Measurements from ENCODE around the gene C1orf232.

Gene C1orf232

DNA sequence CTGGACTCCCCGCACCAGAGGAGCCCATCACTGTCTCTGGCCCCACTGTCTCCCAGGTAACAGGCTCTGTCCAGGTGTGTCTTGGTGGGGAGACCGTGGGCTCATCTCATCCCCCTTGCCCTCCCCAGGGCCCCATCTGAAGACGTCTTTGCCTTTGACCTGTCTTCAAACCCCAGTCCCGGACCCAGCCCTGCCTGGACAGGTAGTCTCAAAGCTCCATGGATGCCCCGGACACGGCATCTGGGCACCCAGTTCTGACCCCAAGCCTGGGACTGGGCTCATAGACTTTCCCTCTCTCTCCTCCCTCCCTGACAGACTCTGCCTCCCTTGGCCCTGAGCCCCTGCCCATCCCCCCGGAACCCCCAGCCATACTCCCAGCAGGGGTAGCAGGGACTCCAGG, 15.3 kb upstream of the C1orf232 start:
- Mint-ChIP-seq H3K4me3 (no peak overlapping the region), H3K4me1 (peaks cover 10% of the 10 kb centered on the region), H3K9me3 (no peaks in the 10 kb centered on the region), H3K27me3 (ENCODE audit: low read depth, poor library complexity) (peaks cover 3% of the 10 kb centered on the region), H3K27ac (no peak overlapping the region), H3K36me3 (ENCODE audit: low read depth) (no peaks in the 10 kb centered on the region)
- TF ChIP-seq, protein P1, sequence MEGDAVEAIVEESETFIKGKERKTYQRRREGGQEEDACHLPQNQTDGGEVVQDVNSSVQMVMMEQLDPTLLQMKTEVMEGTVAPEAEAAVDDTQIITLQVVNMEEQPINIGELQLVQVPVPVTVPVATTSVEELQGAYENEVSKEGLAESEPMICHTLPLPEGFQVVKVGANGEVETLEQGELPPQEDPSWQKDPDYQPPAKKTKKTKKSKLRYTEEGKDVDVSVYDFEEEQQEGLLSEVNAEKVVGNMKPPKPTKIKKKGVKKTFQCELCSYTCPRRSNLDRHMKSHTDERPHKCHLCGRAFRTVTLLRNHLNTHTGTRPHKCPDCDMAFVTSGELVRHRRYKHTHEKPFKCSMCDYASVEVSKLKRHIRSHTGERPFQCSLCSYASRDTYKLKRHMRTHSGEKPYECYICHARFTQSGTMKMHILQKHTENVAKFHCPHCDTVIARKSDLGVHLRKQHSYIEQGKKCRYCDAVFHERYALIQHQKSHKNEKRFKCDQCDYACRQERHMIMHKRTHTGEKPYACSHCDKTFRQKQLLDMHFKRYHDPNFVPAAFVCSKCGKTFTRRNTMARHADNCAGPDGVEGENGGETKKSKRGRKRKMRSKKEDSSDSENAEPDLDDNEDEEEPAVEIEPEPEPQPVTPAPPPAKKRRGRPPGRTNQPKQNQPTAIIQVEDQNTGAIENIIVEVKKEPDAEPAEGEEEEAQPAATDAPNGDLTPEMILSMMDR (IDR thresholded peaks at IDR 0.05): no peak
- DNase-seq: no peak

DNA sequence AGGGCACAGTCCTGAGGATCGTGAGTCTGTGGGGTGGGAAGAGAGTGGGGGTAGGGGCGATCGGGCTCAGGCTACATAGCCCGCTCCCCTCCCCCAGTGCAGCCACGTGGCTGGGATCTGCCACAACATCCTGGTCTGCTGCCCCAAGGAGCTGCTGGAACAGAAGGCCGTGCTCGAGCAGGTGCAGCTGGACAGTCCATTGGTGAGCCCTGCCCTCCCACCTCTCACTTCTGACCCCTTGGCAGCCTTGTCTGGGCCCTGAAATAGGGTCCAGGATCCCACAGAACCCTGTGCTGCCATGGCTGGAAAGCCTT, 13.6 kb upstream of the C1orf232 start:
- H3K9me3 Mint-ChIP-seq: no peaks in the 10 kb centered on the region
- H3K4me3 Mint-ChIP-seq: no peak overlapping the region
- no peak overlapping the region for H3K27ac Mint-ChIP-seq
- TF ChIP-seq, protein P1 (IDR thresholded peaks at IDR 0.05): no peak
- no peaks in the 10 kb centered on the region for H3K27me3 Mint-ChIP-seq (ENCODE audit: low read depth, poor library complexity)
- DNase-seq: no peak
- no peaks in the 10 kb centered on the region for H3K36me3 Mint-ChIP-seq (ENCODE audit: low read depth)
- H3K4me1 Mint-ChIP-seq: peaks cover 27% of the 10 kb centered on the region

DNA sequence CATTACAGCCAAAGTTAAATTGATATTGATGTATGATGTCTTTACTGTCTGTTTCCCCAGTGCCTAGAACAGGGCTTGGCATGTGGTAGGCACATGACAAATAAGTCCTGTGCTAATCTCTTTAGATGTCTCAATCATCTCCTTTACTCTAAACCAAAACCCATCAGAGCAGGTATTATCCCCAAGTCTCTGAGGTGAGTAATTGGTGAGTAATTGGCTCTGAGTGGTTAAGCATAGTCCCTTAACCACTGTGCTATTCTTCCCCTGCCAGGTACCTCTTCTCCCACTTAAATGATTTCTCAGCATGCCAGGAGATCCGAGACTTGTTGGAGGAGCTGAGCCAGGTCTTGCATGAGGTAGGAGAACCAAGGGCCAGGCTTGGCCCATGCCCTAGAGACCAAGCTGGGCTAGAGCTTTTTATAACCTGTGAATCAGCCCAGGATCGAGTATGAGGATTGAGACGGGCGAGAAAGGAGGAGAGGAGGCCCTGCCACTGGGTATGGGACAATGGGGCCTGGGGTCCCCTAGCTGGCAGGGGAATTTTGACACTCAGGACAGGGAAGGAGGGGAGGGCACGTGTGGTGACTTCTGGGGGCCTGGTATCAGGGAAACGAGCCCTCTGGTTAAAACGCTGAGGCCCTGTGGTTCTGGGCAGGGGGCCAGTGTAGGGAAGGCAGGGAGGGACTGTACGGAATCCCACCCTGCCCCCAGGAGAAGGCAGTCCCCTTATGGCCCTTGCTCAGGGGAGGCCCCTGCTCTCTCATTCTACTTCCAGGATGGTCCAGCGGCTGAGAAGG, 13.0 kb upstream of the C1orf232 start:
- H3K27me3 Mint-ChIP-seq (ENCODE audit: low read depth, poor library complexity): no peaks in the 10 kb centered on the region
- H3K4me1 Mint-ChIP-seq: peaks cover 30% of the 10 kb centered on the region
- DNase-seq: no peak
- H3K9me3 Mint-ChIP-seq: no peaks in the 10 kb centered on the region
- TF ChIP-seq, protein P1 (IDR thresholded peaks at IDR 0.05): no peak
- H3K36me3 Mint-ChIP-seq (ENCODE audit: low read depth): no peaks in the 10 kb centered on the region
- no peak overlapping the region for H3K4me3 Mint-ChIP-seq
- peak overlapping the region; percentile 49 for H3K27ac Mint-ChIP-seq

DNA sequence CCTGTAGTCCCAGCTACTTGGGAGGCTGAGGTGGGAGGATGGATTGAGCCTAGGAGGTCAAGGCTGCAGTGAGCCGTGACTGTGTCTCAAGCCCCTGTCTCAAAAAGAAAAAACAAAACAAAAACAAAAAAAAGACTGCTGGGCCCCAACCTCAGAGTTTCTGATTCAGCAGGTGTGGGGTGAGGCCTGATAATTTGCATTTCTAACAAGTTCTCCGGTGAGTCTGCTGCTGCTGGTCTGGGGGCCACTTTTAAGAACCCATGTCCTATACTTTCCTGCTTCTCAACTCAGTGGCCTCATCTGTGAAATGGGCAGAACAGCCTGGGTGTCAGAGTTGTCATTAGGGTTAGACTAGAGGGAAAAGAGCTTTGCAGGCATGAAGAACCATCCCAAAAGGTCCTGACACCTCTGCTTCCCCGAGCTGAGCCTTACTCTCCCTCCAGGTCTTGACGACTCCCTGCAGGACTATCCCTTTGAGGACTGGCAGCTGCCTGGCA, 11.3 kb upstream of the C1orf232 start:
- no peak for DNase-seq
- Mint-ChIP-seq H3K4me1 (peaks cover 30% of the 10 kb centered on the region), H3K27ac (no peak overlapping the region), H3K9me3 (no peaks in the 10 kb centered on the region), H3K27me3 (ENCODE audit: low read depth, poor library complexity) (no peaks in the 10 kb centered on the region), H3K36me3 (ENCODE audit: low read depth) (no peaks in the 10 kb centered on the region), H3K4me3 (no peak overlapping the region)
- TF ChIP-seq, protein P1 (IDR thresholded peaks at IDR 0.05): no peak

DNA sequence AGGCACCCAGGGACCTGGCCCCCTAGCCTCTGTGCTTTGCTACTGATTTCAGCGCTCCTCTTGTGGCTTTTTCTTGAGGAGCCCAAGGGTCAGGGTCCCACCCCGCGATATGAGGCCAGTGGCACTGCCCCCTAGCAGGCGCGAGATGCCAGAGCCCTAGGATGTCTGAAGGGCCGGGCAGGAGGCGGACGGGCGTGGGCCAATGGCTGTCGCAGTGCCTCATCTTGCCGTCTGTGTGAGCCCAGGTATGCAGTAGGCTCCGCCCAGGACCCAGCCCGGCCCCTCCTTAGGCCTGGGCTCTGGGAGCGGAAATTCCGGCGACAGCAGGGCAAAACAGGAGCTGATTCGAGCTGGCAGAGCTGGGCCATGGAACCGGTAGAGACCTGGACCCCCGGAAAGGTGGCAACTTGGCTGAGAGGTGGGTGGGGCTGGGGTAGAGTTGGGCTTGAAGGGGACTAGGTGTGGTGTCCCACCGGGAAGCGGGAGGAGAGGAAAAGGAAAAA, 8.5 kb upstream of the C1orf232 start, which contains the start of gene CNKSR1:
CNKSR1 (plus strand) TSS at position 310 of the 503 bp plus-strand sequence; CDS start at position 367, 57 bp downstream.
- Mint-ChIP-seq H3K36me3 (ENCODE audit: low read depth) (no peaks in the 10 kb centered on the region), H3K4me3 (peak within 1 kb of the TSS; percentile 67), H3K27ac (no peak within 1 kb of the TSS), H3K27me3 (ENCODE audit: low read depth, poor library complexity) (no peaks in the 10 kb centered on the region), H3K4me1 (peaks cover 29% of the 10 kb centered on the region), H3K9me3 (no peaks in the 10 kb centered on the region)
- DNase-seq: no peak
- TF ChIP-seq, protein P1 (IDR thresholded peaks at IDR 0.05): no peak

DNA sequence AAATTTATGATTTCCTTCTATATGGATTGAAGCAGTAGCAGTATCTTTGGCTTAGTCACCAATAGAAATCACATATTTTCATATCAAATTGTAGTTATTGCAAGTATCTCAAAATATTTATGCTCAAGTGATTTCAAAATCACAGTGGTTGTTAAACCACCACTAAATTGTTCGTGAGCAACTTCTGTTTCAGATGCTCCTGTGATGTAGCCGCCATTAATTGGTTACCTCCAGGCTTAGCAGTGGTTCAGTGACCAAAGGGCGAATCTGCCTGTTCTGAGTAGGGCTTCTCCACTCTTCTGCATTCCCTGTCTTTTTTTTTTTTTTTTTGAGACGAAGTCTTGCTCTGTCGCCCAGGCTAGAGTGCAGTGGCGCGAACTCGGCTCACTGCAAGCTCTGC, 6.6 kb upstream of the C1orf232 start:
- H3K9me3 Mint-ChIP-seq: no peaks in the 10 kb centered on the region
- DNase-seq: no peak
- no peak overlapping the region for H3K4me3 Mint-ChIP-seq
- H3K36me3 Mint-ChIP-seq (ENCODE audit: low read depth): no peaks in the 10 kb centered on the region
- H3K27me3 Mint-ChIP-seq (ENCODE audit: low read depth, poor library complexity): no peaks in the 10 kb centered on the region
- TF ChIP-seq, protein P1 (IDR thresholded peaks at IDR 0.05): no peak
- peaks cover 34% of the 10 kb centered on the region for H3K4me1 Mint-ChIP-seq
- H3K27ac Mint-ChIP-seq: peak overlapping the region; percentile 32

Measured in nephron progenitor cell (in vitro differentiated cells).